CD4-positive, alpha-beta T cell (primary cell): ENCODE measurements around the gene NOS3. TPM values are rescaled to one million over a fixed set of nuclear protein-coding genes. Genes with fewer than 3 reads are reported as not detected.

ENCODE experiments used
- ATAC-seq: fragments of 200-7000 bp; cut with Tn5 transposase; one replicate; pipeline ENCODE4 v1.10.0; 2022; ENCODE audit warnings: mild to moderate bottlenecking; ENCODE audit not compliant: poor library complexity
- CTCF ChIA-PET: fragments of 350-600 bp; sonication (Branson Sonifier 250); formaldehyde crosslinking; loops from one replicate; lab custom pipeline; 2021; ENCODE audit warnings: antibody characterized with exemption, inconsistent platforms; lab: Charles Lee
- POLR2A ChIA-PET: fragments of 350-600 bp; sonication (Branson Sonifier 250); formaldehyde crosslinking; loops from one replicate; lab custom pipeline; 2021; ENCODE audit warnings: antibody characterized with exemption, inconsistent platforms; lab: Charles Lee
- DNase-seq, 14 experiments: peaks; one replicate each; pipeline ENCODE4 v3.0.0-alpha.2; 2013 to 2020; ENCODE audit warnings: mixed read lengths in 2 of 14
- H3K27ac ChIP-seq, 2 donors: one replicate each; pipeline versions ENCODE4 v1.5.1 to v1.7.0; 2013; ENCODE audit warnings: low read length in 2 of 2, low read depth in 1 of 2, mild to moderate bottlenecking in 1 of 2
- H3K27me3 ChIP-seq, 2 experiments: 1 replicate in 1 of 2; 2 replicates in 1 of 2; pipeline versions ENCODE4 v1.6.1 to v1.7.0; 2013; ENCODE audit warnings: low read length in 2 of 2, control low read depth in 1 of 2, mild to moderate bottlenecking in 1 of 2, moderate library complexity in 1 of 2; ENCODE audit not compliant: insufficient read depth in 2 of 2, control insufficient read depth in 1 of 2
- H3K36me3 ChIP-seq: one replicate; pipeline ENCODE4 v1.6.1; 2013; ENCODE audit warnings: low read length, control low read depth; ENCODE audit not compliant: insufficient read depth
- H3K4me1 ChIP-seq: one replicate; pipeline ENCODE4 v1.6.1; 2013; ENCODE audit warnings: low read length, control low read depth; ENCODE audit not compliant: insufficient read depth
- H3K4me3 ChIP-seq: one replicate; pipeline ENCODE4 v1.5.1; 2013; ENCODE audit warnings: mild to moderate bottlenecking, low read length, moderate library complexity
- H3K9me3 ChIP-seq, 2 experiments: 1 replicate in 1 of 2; 2 replicates in 1 of 2; pipeline versions ENCODE4 v1.6.1 to v1.7.0; 2013; ENCODE audit warnings: low read length in 2 of 2, mild to moderate bottlenecking in 2 of 2, control low read depth in 1 of 2, moderate library complexity in 1 of 2; ENCODE audit not compliant: control insufficient read depth in 1 of 2, insufficient read depth in 1 of 2
- H3K27ac Mint-ChIP-seq: one replicate; pipeline ENCODE4 v1.8.0; 2020; ENCODE audit warnings: mixed read lengths
- H3K27me3 Mint-ChIP-seq: one replicate; pipeline ENCODE4 v1.8.0; 2021; ENCODE audit warnings: mixed read lengths
- H3K36me3 Mint-ChIP-seq: one replicate; pipeline ENCODE4 v1.8.0; 2021; ENCODE audit warnings: low read depth, mixed read lengths
- H3K4me1 Mint-ChIP-seq: one replicate; pipeline ENCODE4 v1.8.0; 2021; ENCODE audit warnings: low read depth, mixed read lengths
- H3K4me3 Mint-ChIP-seq: one replicate; pipeline ENCODE4 v1.8.0; 2020; ENCODE audit warnings: mild to moderate bottlenecking, mixed read lengths
- H3K9me3 Mint-ChIP-seq: one replicate; pipeline ENCODE4 v1.8.0; 2020; ENCODE audit warnings: mixed read lengths
- CTCF ChIP-seq: fragments of 200-600 bp; IDR thresholded peaks from one replicate; pipeline ENCODE4 v1.8.0; 2022; ENCODE audit warnings: antibody characterized with exemption, mild to moderate bottlenecking
- intact Hi-C, 2 experiments: fragments of 100-400 bp; cut with DNase I in 1 of 2; cut with micrococcal nuclease in 1 of 2; formaldehyde crosslinking; loops; one replicate each; pipeline versions ENCODE4 v1.15.1 to v1.9.0; 2023 to 2025; cut with DNase I, micrococcal nuclease
- total RNA-seq, 174 experiments: library from RNA in 2 of 174; stranded (reverse) in 2 of 174; gene quantifications; one replicate each; pipeline ENCODE4 v1.2.3 and lab custom pipeline; 2021 to 2026

NOS3 gene
- total RNA-seq, 2 experiments from 2014 or later: 3.9 to 7.1 TPM

- ATAC-seq (peak; percentile 56), DNase-seq (peak in 12 of 14 experiments; percentile 35 to 79 (median 50))
- Mint-ChIP-seq H3K4me3 (no peak overlapping the region), H3K27ac (no peak overlapping the region), H3K4me1 (peaks cover 31% of the 10 kb centered on the region), H3K36me3 (no peaks in the 10 kb centered on the region), H3K9me3 (peaks cover 8% of the 10 kb centered on the region), H3K27me3 (peaks cover 28% of the 10 kb centered on the region)
- Histone ChIP-seq H3K4me3 (no peak overlapping the region), H3K9me3 (peaks cover 14 to 23% of the 10 kb centered on the region in 2 experiments), H3K27me3 (peaks cover 3 to 6% of the 10 kb centered on the region in 2 experiments), H3K4me1 (peaks cover 36% of the 10 kb centered on the region), H3K27ac (no peak overlapping the region), H3K36me3 (no peaks in the 10 kb centered on the region)
- ChIA-PET POLR2A (interaction anchor here (0.9 to 3.5 kb wide), 2 partner anchors 11 to 32 kb away, joined by 3 to 20 read pairs; no protein-coding TSS in a partner anchor), CTCF (interaction anchor here (0.6 to 3.2 kb wide), 9 partner anchors 8 to 33 kb away, joined by 3 to 28 read pairs (median 6); no protein-coding TSS in a partner anchor)
- peak; percentile 73 for TF ChIP-seq CTCF
- intact Hi-C loops: loop anchor here (1.0 to 10.0 kb wide), 4 partner anchors 23 to 1271 kb away; a partner anchor contains a TSS
Measured at GRCh38 chr7:150986099-150986512, 4.7 kb upstream of the NOS3 start.

DNA sequence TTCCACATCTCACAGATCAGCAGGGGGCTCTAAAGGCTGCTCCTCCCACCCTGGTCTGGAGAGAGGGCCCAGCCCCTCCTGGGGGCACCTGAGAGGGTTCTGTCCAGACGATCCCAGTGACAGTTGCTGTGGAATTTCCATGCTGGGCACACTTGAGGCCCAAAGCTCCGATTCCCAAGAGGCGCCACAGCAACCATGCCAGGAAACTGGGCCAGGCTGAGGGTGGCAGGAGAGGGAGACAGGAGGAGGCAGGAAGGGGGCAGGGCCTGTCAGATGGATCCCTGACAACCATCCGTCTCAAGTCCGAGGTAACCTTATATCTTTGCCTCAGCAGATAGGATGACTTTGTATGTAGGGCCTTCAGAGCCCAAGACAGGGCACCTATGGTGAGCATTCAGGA lies 4.3 kb upstream of the NOS3 start:
- ChIA-PET POLR2A (interaction anchor here (3.5 kb wide), 1 partner anchor 12 kb away, joined by 20 read pairs; no protein-coding TSS in a partner anchor), CTCF (interaction anchor here (0.8 to 3.2 kb wide), 8 partner anchors 8 to 32 kb away, joined by 3 to 28 read pairs (median 6); no protein-coding TSS in a partner anchor)
- ATAC-seq: no peak
- DNase-seq: no peak
- peaks cover 23% of the 10 kb centered on the region for H3K27me3 Mint-ChIP-seq
- H3K27me3 ChIP-seq: peaks cover 1% of the 10 kb centered on the region in 2 experiments
- no peak for TF ChIP-seq CTCF
- intact Hi-C loops: loop anchor here (1.0 to 10.0 kb wide), 4 partner anchors 23 to 1272 kb away; a partner anchor contains a TSS
- H3K9me3 ChIP-seq: peaks cover 18 to 28% of the 10 kb centered on the region in 2 experiments
- peaks cover 31% of the 10 kb centered on the region for H3K4me1 Mint-ChIP-seq
- H3K36me3 Mint-ChIP-seq: no peaks in the 10 kb centered on the region
- peaks cover 36% of the 10 kb centered on the region for H3K4me1 ChIP-seq
- H3K4me3 ChIP-seq: no peak overlapping the region
- H3K27ac ChIP-seq: no peak overlapping the region
- H3K27ac Mint-ChIP-seq: no peak overlapping the region
- H3K9me3 Mint-ChIP-seq: peaks cover 11% of the 10 kb centered on the region
- H3K36me3 ChIP-seq: no peaks in the 10 kb centered on the region
- no peak overlapping the region for H3K4me3 Mint-ChIP-seq

DNA sequence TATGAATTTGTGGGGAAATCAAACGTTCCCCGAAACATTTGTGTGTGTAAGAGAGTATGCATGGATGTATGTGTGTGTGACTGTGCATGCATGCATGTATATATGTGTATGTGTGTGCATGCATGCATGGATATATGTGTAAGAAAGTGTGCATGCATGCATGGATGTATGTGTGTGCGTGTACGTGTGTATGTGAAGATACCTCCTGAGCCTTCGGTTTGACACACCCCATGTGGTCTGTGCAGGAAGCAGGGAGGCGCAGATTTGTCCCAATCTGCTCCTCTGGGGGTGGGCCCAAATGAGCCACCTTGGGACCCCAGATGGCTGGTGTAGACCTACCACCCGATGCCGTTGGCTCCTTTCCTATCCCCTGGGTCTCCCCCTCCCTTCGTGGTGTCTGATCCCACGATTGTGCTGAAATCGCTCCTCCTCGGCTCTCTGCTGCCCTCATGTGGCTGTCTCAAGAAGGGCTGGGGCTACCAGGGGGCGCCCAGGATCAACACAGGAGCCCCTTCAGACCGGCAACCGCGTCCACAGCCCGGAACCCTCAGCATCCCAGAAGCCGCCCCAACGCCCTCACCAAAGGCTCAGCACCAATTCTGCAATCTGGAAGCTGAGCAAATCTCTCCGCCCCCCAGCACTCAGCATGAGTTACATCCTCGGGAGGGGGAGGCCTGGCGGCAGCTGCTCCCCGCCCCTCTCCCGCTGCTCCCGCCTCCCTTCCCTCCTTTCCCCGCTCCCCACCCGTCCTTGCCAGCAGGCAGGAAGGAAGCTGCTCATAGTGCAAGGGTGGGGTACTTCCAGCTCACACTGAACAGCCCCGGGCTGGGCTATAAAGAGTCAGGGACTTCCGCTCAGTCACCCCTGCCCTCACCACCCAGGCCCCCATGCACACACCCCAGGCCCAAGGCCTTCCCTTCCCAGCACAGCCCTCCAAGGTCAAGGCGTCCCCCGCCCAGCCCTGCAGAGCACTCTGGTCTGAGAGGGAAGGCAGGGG lies 2.3 kb upstream of the NOS3 start:
- Histone ChIP-seq H3K4me1 (peaks cover 42% of the 10 kb centered on the region), H3K27me3 (no peaks in the 10 kb centered on the region), H3K4me3 (peak overlapping the region; percentile 28), H3K27ac (peak overlapping the region in 1 of 2 donors; percentile 33), H3K36me3 (no peaks in the 10 kb centered on the region), H3K9me3 (peaks cover 18 to 33% of the 10 kb centered on the region in 2 experiments)
- Mint-ChIP-seq H3K4me1 (peaks cover 38% of the 10 kb centered on the region), H3K27ac (no peak overlapping the region), H3K9me3 (peaks cover 11% of the 10 kb centered on the region), H3K27me3 (peaks cover 4% of the 10 kb centered on the region), H3K4me3 (peak overlapping the region; percentile 63), H3K36me3 (no peaks in the 10 kb centered on the region)
- ChIA-PET CTCF (interaction anchor here (1.0 to 2.3 kb wide), 3 partner anchors 20 to 26 kb away, joined by 4 to 5 read pairs (median 5); no protein-coding TSS in a partner anchor), POLR2A (interaction anchor here (0.9 to 1.0 kb wide), 2 partner anchors 14 to 30 kb away, joined by 3 read pairs; no protein-coding TSS in a partner anchor)
- DNase-seq (peak; percentile 46 to 83 (median 64)), ATAC-seq (peak; percentile 76)
- intact Hi-C loops: loop anchor here (1.0 to 10.0 kb wide), 4 partner anchors 90 to 1274 kb away; a partner anchor contains a TSS
- TF ChIP-seq CTCF: peak; percentile 90
